Thoracic aorta (tissue), 2 donors: ENCODE data around the gene PINK1. TPM values are rescaled to one million over a fixed set of nuclear protein-coding genes. Genes with fewer than 3 reads are reported as not detected.

Source experiments
- ATAC-seq: fragments of 150-250 bp; one replicate; pipeline ENCODE4 v1.8.0; 2017; ENCODE audit warnings: low read depth; ENCODE audit not compliant: insufficient number of reproducible peaks, low FRiP score
- DNase-seq: peaks from one replicate; pipeline ENCODE4 v3.0.0-alpha.2; 2020; ENCODE audit warnings: low spot score
- H3K27ac ChIP-seq, 2 donors: fragments of 200-600 bp; sonication (generic); 1 replicate in 1 of 2; 2 replicates in 1 of 2; pipeline ENCODE4 v1.5.1; 2016; ENCODE audit warnings: mild to moderate bottlenecking in 2 of 2, moderate library complexity in 2 of 2
- H3K27me3 ChIP-seq: fragments of 200-600 bp; sonication (generic); replicated peaks from 2 replicates; pipeline ENCODE4 v1.6.0; 2016; ENCODE audit warnings: mild to moderate bottlenecking; ENCODE audit not compliant: insufficient read depth
- H3K36me3 ChIP-seq: fragments of 200-600 bp; sonication (generic); one replicate; pipeline ENCODE4 v1.5.1; 2016
- H3K4me1 ChIP-seq, 2 donors: fragments of 200-600 bp; sonication (generic); 1 replicate in 1 of 2; 2 replicates in 1 of 2; pipeline versions ENCODE4 v1.5.1 to v1.6.0; 2016; ENCODE audit warnings: low read depth in 2 of 2, mild to moderate bottlenecking in 1 of 2; ENCODE audit not compliant: control insufficient read depth in 1 of 2
- H3K4me3 ChIP-seq: fragments of 200-600 bp; sonication (generic); 2 replicates; pipeline ENCODE4 v1.5.1; 2016; ENCODE audit warnings: mild to moderate bottlenecking
- H3K9me3 ChIP-seq: fragments of 200-600 bp; sonication (generic); 2 replicates; pipeline ENCODE4 v1.5.1; 2016
- CTCF ChIP-seq: fragments of 200-600 bp; sonication (generic); IDR thresholded peaks from one replicate; pipeline ENCODE4 v1.5.1; 2019; ENCODE audit warnings: antibody characterized with exemption
- total RNA-seq, 2 donors: library from RNA; depleted of rRNA; stranded (reverse); fragments of >200 nt; gene quantifications; one replicate each; pipeline versions ENCODE4 v1.1.0 to v1.2.3, GENCODE V29; 2016

Gene PINK1
- total RNA-seq, 2 donors from 2014 or later = 88.4 to 140 TPM

GRCh38 chr1:20689645-20690056, 56.4 kb downstream of the PINK1 start:
- DNase-seq (no peak), ATAC-seq (no peak)
- TF ChIP-seq CTCF = no peak
- no peak overlapping the region for H3K27ac ChIP-seq
- no peaks in the 10 kb centered on the region for H3K36me3 ChIP-seq
- no peak overlapping the region for H3K4me3 ChIP-seq
- no peaks in the 10 kb centered on the region for H3K27me3 ChIP-seq
- no peaks in the 10 kb centered on the region for H3K4me1 ChIP-seq
- no peaks in the 10 kb centered on the region for H3K9me3 ChIP-seq

GRCh38 chr1:20691872-20692271, 58.6 kb downstream of the PINK1 start:
- Histone ChIP-seq H3K36me3 (no peaks in the 10 kb centered on the region), H3K4me1 (peaks cover 0 to 6% of the 10 kb centered on the region in 2 donors), H3K4me3 (no peak overlapping the region), H3K27me3 (no peaks in the 10 kb centered on the region), H3K9me3 (no peaks in the 10 kb centered on the region), H3K27ac (no peak overlapping the region)
- no peak for DNase-seq
- ATAC-seq = no peak
- no peak for TF ChIP-seq CTCF

GRCh38 chr1:20693623-20694022, 60.4 kb downstream of the PINK1 start:
- Histone ChIP-seq H3K9me3 (no peaks in the 10 kb centered on the region), H3K36me3 (no peaks in the 10 kb centered on the region), H3K4me3 (no peak overlapping the region), H3K27ac (no peak overlapping the region), H3K4me1 (peaks cover 5 to 11% of the 10 kb centered on the region in 2 donors), H3K27me3 (no peaks in the 10 kb centered on the region)
- TF ChIP-seq CTCF = no peak
- no peak for ATAC-seq
- DNase-seq = no peak

GRCh38 chr1:20695515-20695914, 62.3 kb downstream of the PINK1 start:
- H3K9me3 ChIP-seq = no peaks in the 10 kb centered on the region
- peaks cover 5 to 11% of the 10 kb centered on the region in 2 donors for H3K4me1 ChIP-seq
- H3K4me3 ChIP-seq = no peak overlapping the region
- ATAC-seq = no peak
- no peak for DNase-seq
- no peaks in the 10 kb centered on the region for H3K27me3 ChIP-seq
- no peaks in the 10 kb centered on the region for H3K36me3 ChIP-seq
- TF ChIP-seq CTCF = no peak
- no peak overlapping the region for H3K27ac ChIP-seq

GRCh38 chr1:20696397-20697333, 63.4 kb downstream of the PINK1 start:
- ATAC-seq = peak; percentile 77
- peak overlapping the region; percentile 79 for H3K4me3 ChIP-seq

More at GRCh38 chr1:20696397-20697333, 63.4 kb downstream of the PINK1 start:
- Histone ChIP-seq H3K9me3 (no peaks in the 10 kb centered on the region), H3K4me1 (peaks cover 5 to 11% of the 10 kb centered on the region in 2 donors), H3K27ac (peak overlapping the region; percentile 77 to 79), H3K27me3 (no peaks in the 10 kb centered on the region), H3K36me3 (no peaks in the 10 kb centered on the region)
- DNase-seq = peak; percentile 40
- TF ChIP-seq CTCF = peak; percentile 91
